ENCODE measurements around the gene NPB. TPM values are rescaled to one million over a fixed set of nuclear protein-coding genes. Genes with fewer than 3 reads are reported as not detected.

Gene NPB
- total and polyA plus RNA-seq, 2 donors (not counting 1 experiment from before 2014, with no cell fraction given), result 0.31 to 0.83 TPM

DNA sequence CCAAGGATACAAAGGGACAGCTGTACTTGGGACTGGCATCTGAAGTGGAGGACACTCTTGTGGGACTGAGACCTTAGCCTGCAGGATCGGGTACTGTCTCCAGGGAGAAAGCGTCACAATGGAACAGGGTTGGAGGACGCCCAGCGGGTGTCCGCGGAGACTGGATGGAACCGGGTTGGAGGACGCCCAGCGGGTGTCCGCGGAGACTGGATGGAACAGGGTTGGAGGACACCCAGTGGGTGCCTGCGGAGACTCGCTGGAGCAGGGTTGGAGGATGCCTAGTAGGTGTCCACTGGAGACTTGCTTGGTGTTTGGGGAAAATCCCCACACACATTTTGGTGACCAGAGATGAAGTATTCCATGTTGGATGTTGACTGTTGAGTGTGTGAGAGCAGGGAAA lies 45.2 kb downstream of the NPB start, which contains the start of gene MYADML2:
MYADML2 (minus strand) TSS at position 45 of the 400 bp plus-strand sequence. CDS start 5,492 bp downstream, outside the sequence.
- Histone ChIP-seq H3K4me3 (replicated peaks in 1 of 4; ENCODE audit: control extremely low read depth in 1 of 4, insufficient read depth in 1 of 4, low read depth in 3 of 4, low read length in 4 of 4) (no peak within 1 kb of the TSS), H3K9me3 (ENCODE audit: control insufficient read depth, insufficient read depth, low read depth, low read length) (no peaks in the 10 kb centered on the region), H3K4me1 (ENCODE audit: control insufficient read depth, extremely low read depth, insufficient read depth, low read length) (no peaks in the 10 kb centered on the region), H3K9ac (ENCODE audit: insufficient read depth, low read length) (no peak within 1 kb of the TSS), H3K27me3 (ENCODE audit: control insufficient read depth, insufficient read depth, low read length) (peaks cover 2% of the 10 kb centered on the region), H3K79me2 (ENCODE audit: control insufficient read depth, insufficient read depth, low read length) (no peaks in the 10 kb centered on the region), H3K36me3 (ENCODE audit: control insufficient read depth, insufficient read depth, low read length) (no peaks in the 10 kb centered on the region), H3K27ac (ENCODE audit: insufficient read depth, low read length) (no peak within 1 kb of the TSS), H4K20me1 (ENCODE audit: control insufficient read depth, extremely low read depth, insufficient read depth, low read length) (no peaks in the 10 kb centered on the region), H3K4me2 (ENCODE audit: extremely low read depth, insufficient read depth, low read length) (no peak within 1 kb of the TSS), H2AFZ (ENCODE audit: low read length) (no peak within 1 kb of the TSS)
- DNase-seq (ENCODE audit: low read depth in 2 of 2), result no peak
- no peak for TF ChIP-seq EZH2 (IDR thresholded peaks at IDR 0.05; ENCODE audit: low read length, missing control alignments)
- TF ChIP-seq, protein P1, sequence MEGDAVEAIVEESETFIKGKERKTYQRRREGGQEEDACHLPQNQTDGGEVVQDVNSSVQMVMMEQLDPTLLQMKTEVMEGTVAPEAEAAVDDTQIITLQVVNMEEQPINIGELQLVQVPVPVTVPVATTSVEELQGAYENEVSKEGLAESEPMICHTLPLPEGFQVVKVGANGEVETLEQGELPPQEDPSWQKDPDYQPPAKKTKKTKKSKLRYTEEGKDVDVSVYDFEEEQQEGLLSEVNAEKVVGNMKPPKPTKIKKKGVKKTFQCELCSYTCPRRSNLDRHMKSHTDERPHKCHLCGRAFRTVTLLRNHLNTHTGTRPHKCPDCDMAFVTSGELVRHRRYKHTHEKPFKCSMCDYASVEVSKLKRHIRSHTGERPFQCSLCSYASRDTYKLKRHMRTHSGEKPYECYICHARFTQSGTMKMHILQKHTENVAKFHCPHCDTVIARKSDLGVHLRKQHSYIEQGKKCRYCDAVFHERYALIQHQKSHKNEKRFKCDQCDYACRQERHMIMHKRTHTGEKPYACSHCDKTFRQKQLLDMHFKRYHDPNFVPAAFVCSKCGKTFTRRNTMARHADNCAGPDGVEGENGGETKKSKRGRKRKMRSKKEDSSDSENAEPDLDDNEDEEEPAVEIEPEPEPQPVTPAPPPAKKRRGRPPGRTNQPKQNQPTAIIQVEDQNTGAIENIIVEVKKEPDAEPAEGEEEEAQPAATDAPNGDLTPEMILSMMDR (conservative IDR thresholded peaks at IDR 0.05 in 1 of 2, IDR thresholded peaks at IDR 0.05 in 1 of 2; ENCODE audit: low read depth in 1 of 2, low read length in 2 of 2), result no peak

DNA sequence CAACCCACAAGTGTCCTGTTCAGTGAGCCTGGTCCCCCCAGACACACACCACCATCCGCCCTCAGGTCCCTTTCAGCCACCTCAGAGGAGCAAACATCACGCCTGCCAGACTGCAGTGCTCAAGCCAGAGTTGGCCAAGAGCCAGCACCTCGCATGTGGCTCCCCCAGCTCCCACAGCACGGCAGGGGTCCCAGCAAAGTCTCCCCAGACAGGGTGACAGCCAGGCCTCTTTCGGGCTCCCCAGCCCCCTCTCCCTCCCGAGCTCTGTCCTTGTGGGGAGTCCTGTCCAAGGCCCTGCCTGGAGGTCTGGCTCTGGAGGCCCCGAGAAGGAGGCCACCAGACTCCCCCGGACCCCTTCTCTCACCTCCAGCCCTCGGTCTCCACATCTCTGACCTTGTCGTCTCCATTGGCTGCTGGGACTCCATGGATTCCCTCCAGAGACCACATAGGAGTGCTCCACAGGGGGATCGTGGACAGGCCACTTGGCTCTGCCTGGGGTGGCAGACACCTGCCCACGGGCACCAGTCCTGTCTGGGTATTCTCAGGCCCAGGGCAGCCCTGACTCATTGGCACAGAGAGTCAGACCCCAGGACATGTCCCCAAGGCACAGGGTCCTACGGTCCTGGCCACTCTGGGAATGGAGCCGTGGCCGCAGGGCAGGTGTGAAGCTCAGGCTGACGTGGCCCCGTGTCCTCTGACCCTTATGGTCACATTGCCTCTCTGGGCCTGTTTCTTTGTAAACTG lies 46.8 kb downstream of the NPB start:
- H4K20me1 ChIP-seq (ENCODE audit: control insufficient read depth, extremely low read depth, insufficient read depth, low read length), result no peaks in the 10 kb centered on the region

DNA sequence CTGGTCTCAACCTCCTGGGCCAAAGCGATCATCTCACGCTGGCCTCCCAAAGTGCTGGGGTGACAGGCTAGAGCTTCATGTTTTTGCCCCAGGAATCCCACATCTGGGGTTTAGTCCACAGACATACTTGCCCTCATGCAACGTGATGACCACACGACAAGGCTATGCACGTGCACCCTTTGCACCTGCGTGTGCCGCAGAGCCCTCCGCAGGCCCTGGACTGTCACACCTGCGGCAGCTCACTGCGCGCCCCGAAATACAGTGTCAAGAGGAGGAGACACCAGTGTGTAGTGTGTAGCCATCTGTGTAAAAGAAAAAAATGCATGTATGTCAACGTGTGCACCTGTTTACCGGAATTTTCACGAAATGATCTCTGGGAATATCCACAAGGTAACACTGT lies 48.5 kb downstream of the NPB start:
- H3K9me3 ChIP-seq (ENCODE audit: control insufficient read depth, insufficient read depth, low read depth, low read length), result no peaks in the 10 kb centered on the region
- H3K9ac ChIP-seq (ENCODE audit: insufficient read depth, low read length), result no peak overlapping the region
- no peak overlapping the region for H2AFZ ChIP-seq (ENCODE audit: low read length)
- H3K79me2 ChIP-seq (ENCODE audit: control insufficient read depth, insufficient read depth, low read length), result no peaks in the 10 kb centered on the region
- H3K4me2 ChIP-seq (ENCODE audit: extremely low read depth, insufficient read depth, low read length), result no peak overlapping the region
- H3K4me1 ChIP-seq (ENCODE audit: control insufficient read depth, extremely low read depth, insufficient read depth, low read length), result no peaks in the 10 kb centered on the region
- no peak overlapping the region for H3K27ac ChIP-seq (ENCODE audit: insufficient read depth, low read length)
- no peaks in the 10 kb centered on the region for H3K36me3 ChIP-seq (ENCODE audit: control insufficient read depth, insufficient read depth, low read length)
- peaks cover 2% of the 10 kb centered on the region for H3K27me3 ChIP-seq (ENCODE audit: control insufficient read depth, insufficient read depth, low read length)
- H4K20me1 ChIP-seq (ENCODE audit: control insufficient read depth, extremely low read depth, insufficient read depth, low read length), result no peaks in the 10 kb centered on the region
- no peak overlapping the region for H3K4me3 ChIP-seq (replicated peaks in 1 of 4; ENCODE audit: control extremely low read depth in 1 of 4, insufficient read depth in 1 of 4, low read depth in 3 of 4, low read length in 4 of 4)
- no peak for TF ChIP-seq EZH2 (IDR thresholded peaks at IDR 0.05; ENCODE audit: low read length, missing control alignments)
- TF ChIP-seq, protein P1 (conservative IDR thresholded peaks at IDR 0.05 in 1 of 2, IDR thresholded peaks at IDR 0.05 in 1 of 2; ENCODE audit: low read depth in 1 of 2, low read length in 2 of 2), result no peak
- no peak for DNase-seq (ENCODE audit: low read depth in 2 of 2)

More for the DNA sequence above, 46.8 kb downstream of the NPB start:
- TF ChIP-seq, protein P1 (conservative IDR thresholded peaks at IDR 0.05 in 1 of 2, IDR thresholded peaks at IDR 0.05 in 1 of 2; ENCODE audit: low read depth in 1 of 2, low read length in 2 of 2), result no peak
- no peak for TF ChIP-seq EZH2 (IDR thresholded peaks at IDR 0.05; ENCODE audit: low read length, missing control alignments)
- no peak overlapping the region for H3K9ac ChIP-seq (ENCODE audit: insufficient read depth, low read length)
- H3K79me2 ChIP-seq (ENCODE audit: control insufficient read depth, insufficient read depth, low read length), result no peaks in the 10 kb centered on the region
- no peak overlapping the region for H3K27ac ChIP-seq (ENCODE audit: insufficient read depth, low read length)
- no peaks in the 10 kb centered on the region for H3K4me1 ChIP-seq (ENCODE audit: control insufficient read depth, extremely low read depth, insufficient read depth, low read length)
- H3K4me2 ChIP-seq (ENCODE audit: extremely low read depth, insufficient read depth, low read length), result no peak overlapping the region
- H3K36me3 ChIP-seq (ENCODE audit: control insufficient read depth, insufficient read depth, low read length), result no peaks in the 10 kb centered on the region
- no peak for DNase-seq (ENCODE audit: low read depth in 2 of 2)
- H3K4me3 ChIP-seq (replicated peaks in 1 of 4; ENCODE audit: control extremely low read depth in 1 of 4, insufficient read depth in 1 of 4, low read depth in 3 of 4, low read length in 4 of 4), result no peak overlapping the region
- H3K27me3 ChIP-seq (ENCODE audit: control insufficient read depth, insufficient read depth, low read length), result peaks cover 2% of the 10 kb centered on the region
- H3K9me3 ChIP-seq (ENCODE audit: control insufficient read depth, insufficient read depth, low read depth, low read length), result no peaks in the 10 kb centered on the region
- no peak overlapping the region for H2AFZ ChIP-seq (ENCODE audit: low read length)

All from fibroblast of lung (primary cell).